T1000 (cell line): ENCODE measurements around the gene IL24.

ENCODE experiments used
- DNase-seq: peaks from one replicate; lab custom pipeline; 2025; ENCODE audit warnings: mixed read lengths; lab: John Stamatoyannopoulos, UW

The IL24 gene

GRCh38 chr1:206925106-206925736 lies 28.0 kb downstream of the IL24 start:
- no peak for DNase-seq

GRCh38 chr1:206926286-206926685 lies 29.0 kb downstream of the IL24 start:
- DNase-seq, result no peak

GRCh38 chr1:206929524-206929923 lies 32.3 kb downstream of the IL24 start:
- DNase-seq, result no peak

GRCh38 chr1:206930210-206930798 lies 33.1 kb downstream of the IL24 start:
- DNase-seq, result no peak

GRCh38 chr1:206931709-206932108 lies 34.5 kb downstream of the IL24 start:
- no peak for DNase-seq

GRCh38 chr1:206932177-206932576 lies 34.9 kb downstream of the IL24 start:
- no peak for DNase-seq

- DNase-seq, result no peak
Measured at GRCh38 chr1:206933333-206933945, 36.2 kb downstream of the IL24 start.

- DNase-seq, result no peak
Measured at GRCh38 chr1:206935491-206936067, 38.3 kb downstream of the IL24 start.

- DNase-seq, result no peak
Measured at GRCh38 chr1:206937425-206937824, 40.2 kb downstream of the IL24 start.

GRCh38 chr1:206939131-206939530 lies 41.9 kb downstream of the IL24 start:
- DNase-seq, result no peak

GRCh38 chr1:206939841-206940587 lies 42.8 kb downstream of the IL24 start:
- DNase-seq, result no peak

- DNase-seq, result no peak
Measured at GRCh38 chr1:206940588-206940936, 43.3 kb downstream of the IL24 start.

GRCh38 chr1:206941766-206942418 lies 44.6 kb downstream of the IL24 start:
- DNase-seq, result no peak

GRCh38 chr1:206944703-206945102 lies 47.5 kb downstream of the IL24 start:
- DNase-seq, result no peak

- DNase-seq, result no peak
Measured at GRCh38 chr1:206945779-206946178, 48.5 kb downstream of the IL24 start.

- no peak for DNase-seq
Measured at GRCh38 chr1:206946261-206946660, 49.0 kb downstream of the IL24 start, which contains the start of gene PIGR. Gene PIGR, minus strand, starts transcription at chr1:206946466. Its CDS starts 5,935 bp downstream, at chr1:206940531.

GRCh38 chr1:206947255-206947654 lies 50.0 kb downstream of the IL24 start:
- no peak for DNase-seq

GRCh38 chr1:206949208-206949607 lies 52.0 kb downstream of the IL24 start:
- no peak for DNase-seq

- DNase-seq, result no peak
Measured at GRCh38 chr1:206949641-206950040, 52.4 kb downstream of the IL24 start.

- DNase-seq, result no peak
Measured at GRCh38 chr1:206951318-206952100, 54.3 kb downstream of the IL24 start.

- DNase-seq, result no peak
Measured at GRCh38 chr1:206952171-206952570, 54.9 kb downstream of the IL24 start.
